HFF-Myc (cell line): ENCODE data around the gene TMLHE.
"Not testable (repeated sequence)": the region's sequence is repeated elsewhere in the genome, so short reads cannot be mapped to it uniquely, and the experiment has no call there.

Experiments
- DNase-seq: peaks from one replicate; pipeline ENCODE4 v3.0.0-alpha.2; 2011; ENCODE audit warnings: low read depth; ENCODE audit errors: extremely low read depth
- H3K4me3 ChIP-seq: replicated peaks from 2 replicates; pipeline ENCODE4 v1.5.1; 2011; ENCODE audit warnings: low read depth, mild to moderate bottlenecking, control low read depth, low read length
- TF ChIP-seq, protein P1 (sequence below): IDR thresholded peaks from 2 replicates; pipeline ENCODE4 v1.5.1; 2012; ENCODE audit warnings: mild to moderate bottlenecking, low read depth, low read length, control low read depth; ENCODE audit errors: missing control alignments

The TMLHE gene

DNA sequence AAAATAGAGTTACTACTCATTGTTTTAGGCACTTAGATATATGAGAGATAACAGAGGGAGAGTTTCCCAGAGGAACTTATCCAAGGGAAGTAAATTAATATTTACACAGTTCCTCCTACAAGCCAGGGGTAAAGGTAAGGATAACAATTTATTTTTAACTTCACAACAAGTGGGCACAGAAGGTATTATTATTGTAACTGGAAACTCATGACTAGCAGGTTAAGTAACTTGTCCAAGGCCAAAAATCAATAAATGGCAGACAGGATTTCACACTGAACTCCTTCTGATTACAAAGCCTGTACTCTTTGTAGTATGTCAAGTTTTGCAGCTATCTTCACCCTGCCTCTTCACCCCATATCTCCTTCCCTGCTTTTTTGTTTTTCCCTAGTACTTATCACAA is 107.5 kb downstream of the TMLHE start:
- TF ChIP-seq, protein P1, sequence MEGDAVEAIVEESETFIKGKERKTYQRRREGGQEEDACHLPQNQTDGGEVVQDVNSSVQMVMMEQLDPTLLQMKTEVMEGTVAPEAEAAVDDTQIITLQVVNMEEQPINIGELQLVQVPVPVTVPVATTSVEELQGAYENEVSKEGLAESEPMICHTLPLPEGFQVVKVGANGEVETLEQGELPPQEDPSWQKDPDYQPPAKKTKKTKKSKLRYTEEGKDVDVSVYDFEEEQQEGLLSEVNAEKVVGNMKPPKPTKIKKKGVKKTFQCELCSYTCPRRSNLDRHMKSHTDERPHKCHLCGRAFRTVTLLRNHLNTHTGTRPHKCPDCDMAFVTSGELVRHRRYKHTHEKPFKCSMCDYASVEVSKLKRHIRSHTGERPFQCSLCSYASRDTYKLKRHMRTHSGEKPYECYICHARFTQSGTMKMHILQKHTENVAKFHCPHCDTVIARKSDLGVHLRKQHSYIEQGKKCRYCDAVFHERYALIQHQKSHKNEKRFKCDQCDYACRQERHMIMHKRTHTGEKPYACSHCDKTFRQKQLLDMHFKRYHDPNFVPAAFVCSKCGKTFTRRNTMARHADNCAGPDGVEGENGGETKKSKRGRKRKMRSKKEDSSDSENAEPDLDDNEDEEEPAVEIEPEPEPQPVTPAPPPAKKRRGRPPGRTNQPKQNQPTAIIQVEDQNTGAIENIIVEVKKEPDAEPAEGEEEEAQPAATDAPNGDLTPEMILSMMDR: no peak

DNA sequence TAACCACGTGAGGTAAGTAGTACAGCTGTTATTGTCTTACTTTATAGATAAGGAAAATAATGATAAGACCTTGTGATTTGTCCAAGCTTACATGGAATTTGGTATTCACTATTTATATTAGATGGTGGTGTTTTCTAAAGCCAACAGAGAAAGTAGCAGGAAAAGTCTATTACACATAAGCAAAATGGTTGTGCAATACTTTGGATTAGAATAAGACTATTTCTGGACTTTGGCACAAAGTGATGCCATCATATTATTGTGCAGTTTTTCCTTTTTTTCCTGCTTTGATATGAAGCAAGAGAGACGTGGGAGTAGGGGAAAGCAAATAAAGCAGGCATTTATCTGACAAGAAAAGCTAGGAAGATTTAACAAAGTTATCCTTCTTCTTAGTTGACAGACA is 117.6 kb downstream of the TMLHE start:
- H3K4me3 ChIP-seq, DNase-seq: not testable (repeated sequence)

More for the DNA sequence above, 107.5 kb downstream of the TMLHE start:
- no peak overlapping the region for H3K4me3 ChIP-seq
- DNase-seq: no peak

DNA sequence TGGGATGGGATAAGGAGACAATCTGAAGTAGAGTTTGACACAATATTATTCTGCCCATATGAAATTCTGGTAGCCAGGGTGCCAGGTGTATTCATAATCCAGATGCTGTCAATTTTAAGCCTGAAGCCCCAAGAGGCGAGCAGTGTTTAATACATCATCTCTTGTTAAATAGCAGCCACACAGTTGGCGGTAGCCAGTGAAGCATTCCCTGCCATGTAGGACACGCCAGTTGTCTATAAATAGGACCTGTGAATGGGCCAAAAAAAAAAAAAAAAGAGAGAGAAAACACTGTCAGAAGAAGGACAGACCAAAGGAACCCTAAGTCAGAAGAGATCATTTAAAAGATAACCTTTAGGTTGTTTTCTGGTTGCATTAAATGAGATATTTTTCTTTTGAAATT is 121.3 kb downstream of the TMLHE start:
- DNase-seq, H3K4me3 ChIP-seq: not testable (repeated sequence)

DNA sequence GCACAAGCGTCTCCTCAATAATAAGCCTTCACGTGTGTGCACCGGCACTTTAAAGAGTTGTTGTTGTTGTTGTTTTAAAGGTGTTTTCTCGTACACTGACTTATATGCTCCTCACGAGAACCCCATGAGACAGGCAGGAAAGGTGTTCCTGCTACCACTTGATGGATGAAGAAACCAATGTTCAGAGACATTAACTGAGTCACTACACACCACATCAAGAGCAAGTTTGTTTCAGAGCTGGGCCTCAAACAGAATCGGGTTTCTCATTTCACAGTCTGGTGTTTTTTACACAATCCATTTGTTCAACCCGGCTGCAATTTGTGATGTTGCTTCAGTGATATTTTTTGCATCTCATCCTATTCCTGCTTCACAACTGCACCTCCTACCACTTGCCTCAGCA is 135.6 kb downstream of the TMLHE start:
- DNase-seq, H3K4me3 ChIP-seq: not testable (repeated sequence)

DNA sequence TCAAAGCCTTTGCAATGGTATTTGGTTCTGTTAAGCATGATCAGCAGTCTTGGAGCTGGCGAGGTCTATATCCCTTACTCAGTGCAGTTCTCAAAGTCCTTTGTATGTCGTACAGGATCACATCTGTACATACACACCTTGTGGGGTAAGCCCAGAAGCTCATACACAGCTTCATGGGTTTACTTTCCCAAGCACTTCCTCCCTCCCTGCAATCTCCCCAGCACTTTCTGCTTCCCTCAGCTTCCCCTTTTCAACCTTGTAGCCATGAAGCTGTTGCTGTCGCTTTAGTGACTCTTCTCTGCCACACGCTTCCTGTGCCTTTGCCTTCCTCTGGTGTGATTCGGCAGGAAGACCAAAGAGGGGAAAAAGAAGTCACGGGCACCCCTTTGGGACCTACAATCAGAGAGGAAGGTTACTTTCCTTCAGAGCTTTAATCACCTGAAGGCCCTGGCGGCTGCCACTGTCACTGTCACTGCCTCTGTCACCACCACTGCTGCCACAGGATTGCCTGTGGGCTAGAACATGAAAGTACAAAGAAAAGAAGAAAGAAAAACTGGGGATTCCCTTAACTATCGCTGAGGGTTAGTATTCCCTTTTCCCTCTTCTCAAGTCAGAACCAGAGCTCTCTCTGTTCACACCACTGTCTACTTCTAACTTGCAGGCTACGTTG is 146.3 kb downstream of the TMLHE start:
- H3K4me3 ChIP-seq, DNase-seq: not testable (repeated sequence)

DNA sequence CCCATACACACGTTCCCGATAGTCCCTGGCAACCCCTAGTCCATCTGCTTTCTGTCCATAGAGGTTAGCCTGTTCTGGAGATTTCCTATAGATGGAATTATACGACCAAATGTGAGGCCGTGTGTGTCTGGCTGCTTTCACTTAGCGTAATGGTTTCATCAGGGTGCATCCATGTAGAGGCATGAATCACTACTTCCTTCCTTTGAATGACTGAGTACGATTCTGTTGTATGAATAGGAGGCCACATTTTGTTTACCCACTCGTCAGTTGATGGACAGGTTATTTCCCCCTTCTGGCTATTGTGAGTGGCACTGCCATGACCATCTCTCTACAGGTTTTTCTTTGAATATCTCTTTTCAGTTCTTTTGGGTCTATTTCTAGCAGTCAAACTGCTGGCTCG is 152.3 kb downstream of the TMLHE start:
- DNase-seq, H3K4me3 ChIP-seq: not testable (repeated sequence)

DNA sequence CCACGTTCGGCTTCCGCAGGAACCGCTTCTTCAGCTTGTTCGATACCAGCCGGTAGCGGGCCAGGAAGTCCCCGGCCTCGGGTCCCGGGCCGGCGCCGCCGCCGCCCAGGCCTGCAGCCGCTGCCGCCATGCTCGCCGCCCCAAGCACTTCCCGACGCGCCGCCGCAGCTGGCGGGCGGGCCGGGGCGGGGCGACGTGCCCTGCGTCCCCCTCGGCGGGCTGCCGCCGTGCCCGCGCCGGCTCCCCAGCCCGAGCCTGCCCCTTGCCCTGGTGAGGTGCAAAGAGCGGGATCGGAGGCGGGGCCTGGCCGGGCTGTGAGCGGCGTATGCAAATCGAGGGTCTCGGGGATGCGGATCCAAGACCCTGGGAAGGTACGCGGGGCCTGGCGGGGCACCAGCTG is 154.3 kb downstream of the TMLHE start, which contains the start of gene F8A3:
Gene F8A3 (minus strand): TSS at position 150 of the 400 bp plus-strand sequence. CDS start 20 bp downstream, at position 130.
- not testable (repeated sequence) for DNase-seq, H3K4me3 ChIP-seq

DNA sequence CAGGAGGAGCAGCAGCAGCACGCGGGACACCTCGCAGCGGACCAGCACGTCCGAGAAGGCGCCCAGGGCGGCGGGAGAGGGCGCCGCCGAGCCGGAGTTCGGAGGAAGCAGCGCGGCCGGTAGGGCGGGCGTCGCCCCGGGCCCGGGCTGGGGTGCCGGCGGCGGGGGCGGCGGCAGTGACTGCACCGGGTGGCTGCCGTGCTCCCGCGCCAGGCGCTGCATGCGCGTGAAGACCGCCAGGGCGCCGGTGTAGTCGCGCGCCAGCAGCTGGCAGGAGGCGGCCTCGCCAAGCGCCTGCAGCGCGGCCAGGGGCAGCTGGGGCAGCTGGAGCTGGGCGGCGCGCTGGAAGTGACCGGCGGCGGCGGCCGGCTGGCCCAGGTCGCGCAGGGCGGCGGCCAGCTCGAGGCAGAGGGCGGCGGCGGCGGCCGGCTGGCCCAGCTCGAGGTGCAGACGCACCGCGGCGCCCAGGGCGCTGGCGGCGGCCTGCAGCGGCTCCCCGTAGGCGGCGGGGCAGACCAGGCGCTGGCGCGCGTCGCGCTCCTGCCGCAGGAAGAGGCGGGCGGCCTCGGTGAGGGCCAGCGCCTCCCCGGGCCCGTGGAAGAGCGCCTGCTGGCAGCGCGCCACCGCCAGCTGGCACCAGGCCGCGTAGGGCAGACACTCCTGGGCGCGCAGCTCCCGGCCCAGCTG is 154.8 kb downstream of the TMLHE start:
- not testable (repeated sequence) for H3K4me3 ChIP-seq, DNase-seq

DNA sequence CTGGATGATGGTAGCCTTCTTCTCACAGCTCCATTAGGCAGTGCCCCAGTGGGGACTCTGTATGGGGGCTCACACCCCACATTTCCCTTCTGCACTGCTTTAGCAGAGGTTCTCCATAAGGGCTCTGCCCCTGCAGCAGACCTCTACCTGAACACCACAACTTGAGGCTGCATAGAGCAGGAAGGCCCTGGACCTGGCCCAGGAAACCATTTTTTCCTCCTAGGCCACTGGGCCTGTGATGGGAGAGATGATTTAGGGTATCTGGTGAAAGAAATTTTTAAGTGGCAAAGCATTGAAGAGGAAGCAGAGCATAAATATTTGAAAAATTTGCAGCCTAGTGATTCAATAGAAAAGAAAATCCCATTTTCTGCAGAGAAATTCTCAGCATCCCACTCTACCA is 171.7 kb downstream of the TMLHE start:
- DNase-seq: no peak
- no peak overlapping the region for H3K4me3 ChIP-seq
- TF ChIP-seq, protein P1: no peak
